Hindlimb muscle (tissue), 1 donor: Measurements from ENCODE around the gene TYW5. TPM values are rescaled to one million over a fixed set of nuclear protein-coding genes. Genes with fewer than 3 reads are reported as not detected.

Source experiments
- DNase-seq: peaks from one replicate; pipeline ENCODE4 v3.0.0-alpha.2; 2013
- polyA plus RNA-seq: library from polyadenylated mRNA; unstranded; fragments of 120-200 nt; gene quantifications from one replicate; pipeline ENCODE4 v1.2.1, GENCODE V29; 2013; ENCODE audit not compliant: insufficient read length

The TYW5 gene, protein sequence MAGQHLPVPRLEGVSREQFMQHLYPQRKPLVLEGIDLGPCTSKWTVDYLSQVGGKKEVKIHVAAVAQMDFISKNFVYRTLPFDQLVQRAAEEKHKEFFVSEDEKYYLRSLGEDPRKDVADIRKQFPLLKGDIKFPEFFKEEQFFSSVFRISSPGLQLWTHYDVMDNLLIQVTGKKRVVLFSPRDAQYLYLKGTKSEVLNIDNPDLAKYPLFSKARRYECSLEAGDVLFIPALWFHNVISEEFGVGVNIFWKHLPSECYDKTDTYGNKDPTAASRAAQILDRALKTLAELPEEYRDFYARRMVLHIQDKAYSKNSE
- 8.1 TPM for polyA plus RNA-seq

DNA sequence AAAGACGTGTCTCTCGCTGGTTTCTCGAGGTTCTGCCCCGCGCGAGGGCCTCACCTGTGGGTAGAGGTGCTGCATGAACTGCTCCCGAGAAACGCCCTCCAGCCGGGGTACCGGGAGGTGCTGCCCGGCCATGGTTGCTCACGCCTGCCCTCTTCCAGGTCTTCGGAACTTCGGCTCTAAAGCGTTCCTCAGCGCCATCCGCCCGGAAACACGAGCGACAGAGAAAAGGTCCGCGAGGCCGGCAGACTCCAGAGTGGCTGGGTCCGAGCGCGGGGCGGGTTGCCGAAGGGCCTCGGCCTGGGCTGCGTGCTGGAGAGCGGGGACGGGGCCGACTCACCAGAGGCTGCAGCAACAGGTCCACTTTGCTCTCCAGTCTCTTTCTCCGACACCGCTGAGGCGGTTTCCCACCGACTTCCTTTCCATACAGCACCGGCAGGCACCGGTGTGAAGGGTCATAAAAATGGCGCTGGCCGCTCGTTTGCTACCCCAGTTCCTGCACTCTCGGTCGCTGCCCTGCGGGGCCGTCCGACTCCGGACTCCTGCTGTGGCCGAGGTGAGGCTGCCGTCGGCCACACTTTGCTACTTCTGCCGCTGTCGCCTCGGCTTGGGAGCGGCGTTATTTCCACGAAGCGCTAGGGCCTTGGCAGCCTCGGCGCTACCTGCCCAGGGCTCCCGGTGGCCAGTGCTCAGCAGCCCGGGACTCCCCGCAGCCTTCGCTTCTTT is at the start of gene TYW5, which contains the start of gene MAIP1:
TYW5 (minus strand) TSS at position 153 of the 723 bp plus-strand sequence; CDS start at position 132, 21 bp downstream.
MAIP1 (plus strand) TSS at position 244 of the 723 bp plus-strand sequence; CDS start at position 461, 217 bp downstream.
- peak; percentile 87 for DNase-seq

- no peak for DNase-seq
Measured at GRCh38 chr2:200003444-200003843, 48.2 kb upstream of the TYW5 start.

DNA sequence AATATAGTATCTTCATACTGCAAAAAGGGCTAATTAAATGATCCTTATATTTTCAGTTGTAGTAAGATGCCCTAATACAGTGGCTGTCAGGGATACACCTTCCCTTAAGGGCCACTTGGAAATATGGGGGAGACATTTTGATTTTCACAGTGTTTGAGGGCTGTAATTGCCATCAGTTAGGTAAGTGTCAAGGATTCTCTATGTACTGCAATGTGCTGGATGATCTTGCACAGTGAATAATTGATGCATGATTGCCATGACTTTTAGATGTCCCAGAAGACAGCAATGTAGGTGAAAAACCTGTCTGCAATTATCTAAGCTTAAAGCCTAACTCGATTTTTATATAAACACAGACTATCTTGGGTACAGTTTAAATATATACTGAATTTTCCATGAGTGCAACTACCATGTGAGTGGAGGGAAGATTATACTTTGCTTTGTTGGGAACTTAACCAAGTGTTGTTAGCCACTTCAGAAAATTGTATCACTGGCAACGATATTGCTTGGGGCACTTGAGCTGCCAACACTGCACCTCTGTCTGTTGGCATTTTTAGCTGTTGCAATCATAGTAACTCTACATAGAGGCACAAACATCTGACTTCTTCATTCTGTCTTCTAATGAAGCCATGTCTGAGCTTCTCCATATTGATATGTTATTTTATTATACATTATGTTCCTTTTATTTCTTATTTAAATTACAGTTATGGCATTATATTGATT is 45.3 kb upstream of the TYW5 start:
- no peak for DNase-seq

DNA sequence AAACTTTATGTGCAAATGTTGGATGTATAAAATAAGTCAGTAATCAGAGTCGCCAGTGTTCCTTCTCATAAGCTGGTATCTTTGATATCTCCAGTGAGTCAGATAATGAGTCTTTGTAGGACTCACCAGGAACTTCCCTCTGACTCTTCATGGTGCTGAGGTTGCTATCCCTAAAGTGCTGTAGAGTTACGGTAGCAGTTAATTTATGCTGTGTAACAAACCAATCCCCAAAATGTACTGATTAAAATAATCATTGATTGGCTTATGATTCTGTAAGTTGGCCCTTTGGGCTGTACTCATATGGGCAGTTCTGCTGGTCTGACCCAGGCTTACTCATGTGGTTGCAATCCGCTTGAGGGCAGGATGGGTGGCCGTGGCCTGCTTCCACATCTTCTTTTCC is 43.9 kb upstream of the TYW5 start:
- no peak for DNase-seq

DNA sequence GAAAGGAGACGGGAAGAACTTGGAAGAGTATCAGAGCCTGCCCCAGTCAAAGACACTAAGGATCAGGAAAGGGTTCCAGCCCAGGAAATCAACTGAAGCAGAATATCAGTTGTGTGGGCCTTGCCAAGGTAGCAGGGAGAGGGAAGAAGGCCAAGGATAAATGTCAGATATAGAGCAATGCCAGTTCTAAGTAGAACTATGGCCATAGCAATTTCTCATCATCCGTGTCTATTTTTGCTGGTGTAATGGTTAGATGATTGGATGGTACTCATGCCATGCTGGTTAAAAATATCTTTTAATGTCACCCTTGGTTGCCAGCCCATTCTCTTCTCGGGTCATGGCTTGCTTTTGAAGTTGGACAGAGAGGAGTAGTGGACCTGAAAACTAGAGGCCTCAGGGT is 42.0 kb upstream of the TYW5 start:
- no peak for DNase-seq

GRCh38 chr2:199994896-199995295 is 39.6 kb upstream of the TYW5 start:
- DNase-seq, result no peak

DNA sequence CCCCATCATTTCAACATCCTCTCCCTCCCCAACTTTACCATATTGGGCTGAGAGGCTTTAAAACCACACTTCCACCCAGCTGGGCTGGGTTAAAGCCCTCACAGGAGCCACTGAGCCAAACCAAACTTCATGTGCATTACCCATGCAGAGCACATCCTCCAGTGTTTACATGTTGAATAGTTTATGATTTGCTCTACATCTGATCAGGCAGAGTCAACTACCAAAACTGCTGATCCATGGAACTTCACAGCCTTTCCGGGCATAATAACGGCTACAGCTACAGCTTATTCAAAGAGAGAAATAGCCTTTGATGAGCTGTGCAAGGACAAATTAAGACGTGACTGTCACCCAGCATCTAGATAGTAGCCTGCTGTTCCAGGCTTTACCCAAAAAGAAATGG is 39.1 kb upstream of the TYW5 start:
- no peak for DNase-seq

DNA sequence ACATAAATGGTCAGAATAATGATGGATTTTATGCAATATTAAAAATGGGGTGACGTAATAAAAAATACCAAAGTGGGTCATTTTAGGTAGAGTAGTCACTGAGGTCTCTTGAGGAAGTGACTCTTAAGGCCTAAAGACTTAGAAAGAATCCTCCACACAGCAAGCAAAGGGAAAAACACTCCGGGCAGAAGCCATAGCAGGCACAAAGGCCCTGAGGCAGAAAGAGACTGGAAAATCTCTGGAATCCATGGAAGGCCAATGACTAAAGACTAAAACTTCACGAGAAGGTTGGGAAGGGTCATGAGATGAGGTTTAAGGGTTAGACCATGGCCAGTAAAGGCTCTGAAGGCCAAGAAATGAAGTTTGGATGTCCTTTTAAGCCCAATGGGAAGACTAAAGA is 37.0 kb upstream of the TYW5 start:
- no peak for DNase-seq

GRCh38 chr2:199991691-199992090 is 36.4 kb upstream of the TYW5 start:
- DNase-seq, result no peak

DNA sequence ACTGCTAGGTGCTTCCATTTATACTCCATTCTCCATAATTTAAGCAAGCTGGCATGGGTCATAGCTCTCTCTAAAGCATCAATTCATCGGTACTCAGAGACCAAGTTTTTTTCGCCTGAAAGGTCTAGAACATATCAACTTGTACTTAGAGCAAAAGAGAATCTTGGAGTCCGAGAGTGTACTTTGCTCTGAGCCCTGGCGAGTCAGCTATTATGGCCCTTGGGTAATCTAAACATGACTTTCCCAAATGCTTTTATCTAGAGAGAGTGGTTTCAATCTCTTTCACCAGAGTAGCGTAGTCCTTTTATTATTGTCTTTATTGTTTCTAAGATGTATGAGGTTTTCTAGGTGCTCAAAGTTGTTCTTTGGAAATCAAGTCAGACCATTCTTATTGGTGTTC is 34.5 kb upstream of the TYW5 start:
- no peak for DNase-seq

DNA sequence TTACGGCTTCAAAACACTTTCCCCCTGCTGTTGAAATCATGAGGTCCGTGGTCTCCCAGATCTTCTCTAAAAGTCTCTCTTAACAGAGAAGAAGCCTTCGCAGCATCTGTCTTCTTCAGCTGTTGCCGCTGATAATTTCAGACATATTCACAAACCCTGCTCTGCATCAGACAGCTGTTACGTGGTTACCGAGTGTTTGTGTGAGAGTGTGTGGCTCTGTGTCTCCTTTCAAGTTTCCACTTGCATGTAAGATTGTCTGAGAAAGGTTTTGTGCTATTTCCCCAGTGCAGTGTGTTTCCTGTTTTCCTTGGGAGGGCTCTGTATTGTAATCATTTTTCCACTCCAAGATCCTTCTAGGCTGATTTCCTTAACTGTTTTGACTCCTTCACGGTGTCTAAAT is 32.9 kb upstream of the TYW5 start:
- peak; percentile 72 for DNase-seq

DNA sequence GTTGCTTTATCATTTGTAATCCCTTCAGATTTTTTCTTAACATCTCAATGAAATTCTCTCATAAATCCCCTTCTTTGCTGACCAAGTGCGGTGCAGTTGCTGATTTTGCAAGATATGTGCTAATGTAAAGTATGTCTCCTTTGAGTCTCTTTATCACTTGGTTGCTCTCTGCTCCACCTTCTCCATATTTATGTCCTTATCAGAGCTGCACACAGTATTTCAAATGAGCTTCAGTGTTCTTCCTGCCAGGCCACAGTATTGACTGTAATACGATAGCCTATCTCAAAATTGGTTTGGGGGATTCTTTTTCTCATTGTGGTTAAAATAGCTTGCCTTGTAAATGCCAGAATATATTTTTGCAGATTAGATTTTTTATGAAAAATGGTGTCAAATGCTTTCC is 32.3 kb upstream of the TYW5 start:
- no peak for DNase-seq

DNA sequence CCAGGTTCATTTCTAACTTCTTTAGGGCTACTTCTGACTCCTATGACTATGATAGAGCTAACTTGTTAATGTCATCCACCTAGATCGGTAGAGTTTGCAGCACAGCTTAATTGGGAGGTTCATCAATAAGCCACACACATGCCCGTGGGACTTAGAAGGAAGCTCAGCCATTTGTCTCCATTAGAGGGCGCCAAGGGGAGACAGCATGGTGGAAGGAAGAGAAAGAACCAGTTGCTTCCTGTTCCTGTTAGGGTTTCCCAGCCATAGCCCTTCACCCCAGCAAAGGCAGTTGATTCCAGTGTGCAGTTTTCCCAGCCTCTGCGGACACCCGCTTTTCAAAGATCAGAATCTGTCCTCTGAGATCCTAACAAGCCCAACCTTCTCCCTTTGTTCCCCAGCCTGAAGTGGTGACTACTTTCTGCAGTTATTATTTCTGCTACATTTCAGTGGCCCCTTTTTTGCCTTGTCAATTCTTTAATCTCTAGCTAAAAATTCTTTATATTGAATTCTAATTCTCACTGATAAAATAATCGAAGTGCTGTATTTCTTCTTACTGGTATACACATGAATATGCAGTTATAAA is 30.4 kb upstream of the TYW5 start:
- no peak for DNase-seq

DNA sequence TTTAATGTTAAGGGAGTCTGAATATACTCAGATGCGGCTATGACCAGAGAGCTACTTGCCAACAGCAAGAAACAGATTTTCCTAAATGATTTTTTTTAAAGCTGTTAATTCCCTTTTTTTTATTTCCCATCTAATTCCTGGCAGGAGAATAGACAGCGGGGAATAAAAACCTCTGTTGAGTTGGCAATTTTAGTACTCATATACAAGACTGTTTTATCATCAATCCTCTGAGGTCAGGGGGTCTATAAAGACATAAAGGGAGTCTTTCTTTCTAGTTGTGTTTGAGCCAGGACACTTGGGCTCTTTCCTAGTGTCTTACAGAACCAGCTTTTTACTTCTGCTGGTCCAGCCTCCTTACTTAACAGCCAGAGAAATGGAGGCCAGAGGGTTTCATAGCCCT is 29.5 kb upstream of the TYW5 start:
- DNase-seq, result peak; percentile 71

DNA sequence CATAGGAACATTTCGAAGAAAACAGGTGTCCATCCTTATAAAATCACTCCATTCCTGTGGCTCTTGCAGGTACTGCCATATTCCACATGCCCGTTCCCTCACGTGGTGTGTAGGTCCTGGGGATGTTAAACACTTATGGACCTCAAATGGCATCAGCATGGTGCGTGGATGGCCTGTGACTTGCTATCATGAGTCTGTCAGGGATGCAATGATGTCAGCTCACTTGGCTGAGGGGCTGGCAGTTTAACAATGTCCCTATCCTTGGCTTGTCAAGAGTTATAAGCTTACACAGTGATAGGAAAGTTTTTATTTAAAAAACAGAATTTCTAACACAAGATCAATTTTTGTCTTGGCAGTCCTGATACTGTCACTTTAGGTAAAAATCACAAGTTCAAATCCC is 28.9 kb upstream of the TYW5 start:
- no peak for DNase-seq

DNA sequence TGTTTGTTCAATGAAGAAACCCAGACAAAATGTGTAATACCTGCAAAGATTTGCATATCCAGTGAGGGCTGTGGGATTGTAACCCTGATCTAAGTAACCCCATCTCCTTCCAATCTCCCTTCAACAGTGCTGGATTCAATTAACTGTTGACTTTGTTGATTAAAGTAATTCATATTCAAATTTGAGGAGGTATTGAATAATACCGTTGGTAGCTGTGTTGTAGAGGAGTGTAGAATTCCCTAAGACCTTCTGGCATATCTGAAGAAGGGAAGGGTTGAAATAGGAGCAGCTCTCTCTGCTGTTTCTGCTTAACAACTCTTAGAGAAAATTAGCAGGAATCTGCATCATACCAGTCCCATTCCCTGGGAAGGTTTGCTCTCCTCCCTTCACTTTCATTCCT is 28.2 kb upstream of the TYW5 start:
- DNase-seq, result no peak

DNA sequence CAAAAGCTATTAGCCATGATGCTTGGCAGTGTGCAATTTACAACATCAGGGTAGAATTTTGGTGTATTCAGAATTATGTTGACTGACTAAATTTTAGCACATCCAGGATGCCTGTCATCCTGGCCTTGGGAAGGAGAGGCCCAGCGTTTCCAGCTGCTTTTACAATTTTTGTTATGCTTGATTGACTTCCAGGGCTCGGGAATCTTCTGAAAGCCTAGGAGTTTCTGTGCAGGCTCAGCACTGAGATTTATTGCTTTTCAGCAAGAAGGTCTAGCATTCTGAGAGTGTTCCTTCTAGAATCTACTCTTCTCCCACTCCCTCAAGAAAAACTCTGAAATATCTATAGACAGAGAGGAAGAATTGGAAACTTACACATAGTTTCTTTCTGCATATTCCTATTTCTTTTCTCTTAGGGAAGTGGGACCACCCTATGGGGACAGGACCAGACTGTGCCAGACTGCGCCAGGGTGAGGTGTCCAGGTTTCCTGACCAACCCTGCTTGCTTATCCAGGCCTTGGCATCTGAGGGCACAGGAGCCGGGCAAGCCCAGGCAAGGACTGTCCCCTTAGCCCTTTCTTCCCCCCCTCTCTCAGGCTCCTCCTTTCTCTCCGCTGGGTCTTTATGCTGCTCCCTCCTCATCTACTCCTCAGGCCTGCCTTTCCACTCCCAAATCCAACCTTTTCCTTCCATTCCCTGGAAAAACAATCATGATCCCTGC is 27.0 kb upstream of the TYW5 start:
- no peak for DNase-seq

DNA sequence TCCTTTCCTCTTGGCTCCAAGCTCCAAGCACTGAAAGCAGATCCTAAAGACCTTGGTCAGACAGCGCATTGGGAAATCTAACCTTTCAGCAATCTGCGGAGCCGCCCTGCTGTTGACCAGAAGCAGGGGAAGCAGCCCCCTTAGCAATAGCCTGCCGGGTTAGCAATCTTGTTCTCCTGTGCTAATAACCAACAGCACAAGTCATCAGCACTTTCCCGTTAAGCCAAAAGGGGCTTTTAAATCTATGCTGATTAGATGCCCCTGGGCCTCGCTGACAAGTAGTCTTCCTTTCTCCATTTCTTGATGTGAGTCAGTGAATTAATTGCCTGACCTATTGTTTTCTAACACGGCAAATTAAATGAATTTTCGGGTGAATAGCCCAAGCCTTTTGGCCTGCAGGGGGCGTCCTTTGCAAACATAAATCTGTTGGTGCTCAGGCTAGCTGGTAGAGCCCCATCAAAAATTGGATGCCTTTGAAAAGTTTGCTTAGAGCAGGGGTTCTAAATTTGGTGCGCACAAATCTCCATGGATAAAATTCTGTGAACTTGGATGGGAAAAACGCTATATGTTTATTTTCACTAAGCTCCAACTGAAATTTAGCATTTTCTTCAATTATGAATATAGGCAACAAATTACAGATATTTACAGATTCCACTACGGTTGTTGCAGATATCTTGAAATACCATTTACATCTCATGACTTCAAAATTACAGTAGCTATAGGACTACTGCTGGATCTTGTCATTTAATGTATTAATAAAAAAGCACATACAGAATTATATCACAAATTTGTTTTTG is 24.7 kb upstream of the TYW5 start:
- DNase-seq, result peak; percentile 84

DNA sequence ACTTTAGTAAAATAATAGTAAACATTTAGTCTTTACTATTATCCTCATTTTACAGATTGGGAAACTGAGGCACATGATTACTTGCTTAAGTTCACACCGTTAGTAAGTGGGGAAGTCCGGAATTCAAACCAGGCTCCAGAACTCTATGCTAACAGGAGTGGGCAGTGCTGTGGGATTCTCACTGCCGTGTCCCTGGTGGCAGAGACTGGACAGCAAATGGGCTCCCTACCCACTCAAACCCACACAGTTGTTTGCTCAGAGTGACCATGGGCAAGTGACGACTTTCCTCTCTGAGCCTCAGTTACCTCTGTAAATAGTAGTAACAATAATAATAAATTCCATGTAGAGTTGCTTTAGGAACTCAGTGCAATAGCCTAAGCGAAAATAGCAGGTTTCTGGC is 24.1 kb upstream of the TYW5 start:
- no peak for DNase-seq

DNA sequence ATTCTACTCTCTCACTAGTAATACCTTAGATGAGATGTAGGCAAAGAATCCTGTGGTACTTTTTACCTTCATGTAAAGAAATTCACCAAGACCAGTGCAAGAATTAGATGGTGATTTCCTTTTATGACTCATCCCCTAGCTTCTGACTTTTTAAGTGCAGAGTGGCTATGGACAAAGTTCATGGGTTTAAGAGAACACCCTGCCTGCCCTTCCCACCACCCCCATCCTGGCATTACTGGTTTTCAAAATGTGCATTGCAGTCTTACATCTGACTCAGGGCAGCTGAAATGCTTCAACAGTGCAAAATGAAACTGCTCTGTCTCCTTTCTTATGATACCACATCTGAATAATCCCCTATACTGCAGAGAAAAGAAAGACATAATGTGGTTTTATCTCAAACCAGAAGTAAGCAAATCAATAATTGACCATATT is 22.7 kb upstream of the TYW5 start:
- no peak for DNase-seq

GRCh38 chr2:199975273-199975895 is 20.1 kb upstream of the TYW5 start:
- no peak for DNase-seq
